Measurements from ENCODE around the gene GRM8.

The GRM8 gene

GRCh38 chr7:126791306-126791705 lies 461.4 kb downstream of the GRM8 start:
- no peak for TF ChIP-seq CTCF (IDR thresholded peaks at IDR 0.05; ENCODE audit: borderline replicate concordance, insufficient read depth, low read depth, low read length)
- H3K4me3 ChIP-seq (ENCODE audit: low read depth, low read length) = no peak overlapping the region

- no peak for TF ChIP-seq CTCF (IDR thresholded peaks at IDR 0.05; ENCODE audit: borderline replicate concordance, insufficient read depth, low read depth, low read length)
These were observed 462.0 kb downstream of the GRM8 start for GRCh38 chr7:126790763-126791162.

GRCh38 chr7:126783613-126784012 lies 469.1 kb downstream of the GRM8 start:
- TF ChIP-seq CTCF (IDR thresholded peaks at IDR 0.05; ENCODE audit: borderline replicate concordance, insufficient read depth, low read depth, low read length) = no peak
- H3K4me3 ChIP-seq (ENCODE audit: low read depth, low read length) = no peak overlapping the region

More at GRCh38 chr7:126790763-126791162, 462.0 kb downstream of the GRM8 start:
- H3K4me3 ChIP-seq (ENCODE audit: low read depth, low read length) = no peak overlapping the region

- TF ChIP-seq CTCF (IDR thresholded peaks at IDR 0.05; ENCODE audit: borderline replicate concordance, insufficient read depth, low read depth, low read length) = no peak
- H3K4me3 ChIP-seq (ENCODE audit: low read depth, low read length) = no peak overlapping the region
These were observed 471.7 kb downstream of the GRM8 start for GRCh38 chr7:126780993-126781392.

GRCh38 chr7:126778101-126778500 lies 474.6 kb downstream of the GRM8 start:
- H3K4me3 ChIP-seq (ENCODE audit: low read depth, low read length) = no peak overlapping the region
- TF ChIP-seq CTCF (IDR thresholded peaks at IDR 0.05; ENCODE audit: borderline replicate concordance, insufficient read depth, low read depth, low read length) = no peak

- TF ChIP-seq CTCF (IDR thresholded peaks at IDR 0.05; ENCODE audit: borderline replicate concordance, insufficient read depth, low read depth, low read length) = no peak
- H3K4me3 ChIP-seq (ENCODE audit: low read depth, low read length) = no peak overlapping the region
These were observed 476.2 kb downstream of the GRM8 start for GRCh38 chr7:126776498-126776897.

GRCh38 chr7:126774077-126774476 lies 478.7 kb downstream of the GRM8 start:
- no peak for TF ChIP-seq CTCF (IDR thresholded peaks at IDR 0.05; ENCODE audit: borderline replicate concordance, insufficient read depth, low read depth, low read length)
- H3K4me3 ChIP-seq (ENCODE audit: low read depth, low read length) = no peak overlapping the region
